Activated B cell treated with CpG ODN at 0.5 μM for 24 hours (primary cell): ENCODE results near the gene TFR2. TPM values are rescaled to one million over a fixed set of nuclear protein-coding genes. Genes with fewer than 3 reads are reported as not detected.

Source experiments
- ATAC-seq: fragments of 200-7000 bp; cut with Tn5 transposase; one replicate; pipeline ENCODE4 v1.10.0; 2021; ENCODE audit warnings: low read depth, mild to moderate bottlenecking, moderate library complexity
- CTCF ChIA-PET: fragments of 350-600 bp; sonication (Branson Sonifier 250); formaldehyde crosslinking; loops from one replicate; lab custom pipeline; 2021; ENCODE audit warnings: antibody characterized with exemption; lab: Charles Lee
- POLR2A ChIA-PET: fragments of 350-600 bp; sonication (Branson Sonifier 250); formaldehyde crosslinking; loops from one replicate; lab custom pipeline; 2021; ENCODE audit warnings: antibody characterized with exemption; lab: Charles Lee
- DNase-seq: peaks from one replicate; pipeline ENCODE4 v3.0.0; 2022
- H3K27ac Mint-ChIP-seq: one replicate; pipeline ENCODE4 v1.8.0; 2020; ENCODE audit warnings: mixed read lengths
- H3K27me3 Mint-ChIP-seq: one replicate; pipeline ENCODE4 v1.8.0; 2021; ENCODE audit warnings: mixed read lengths
- H3K36me3 Mint-ChIP-seq: one replicate; pipeline ENCODE4 v1.8.0; 2021; ENCODE audit warnings: low read depth, mixed read lengths
- H3K4me1 Mint-ChIP-seq: one replicate; pipeline ENCODE4 v1.8.0; 2021; ENCODE audit warnings: mixed read lengths
- H3K4me3 Mint-ChIP-seq: one replicate; pipeline ENCODE4 v1.8.0; 2020; ENCODE audit warnings: mild to moderate bottlenecking, mixed read lengths
- H3K9me3 Mint-ChIP-seq: one replicate; pipeline ENCODE4 v1.8.0; 2020; ENCODE audit warnings: mixed read lengths
- CTCF ChIP-seq: fragments of 200-600 bp; IDR thresholded peaks from one replicate; pipeline ENCODE4 v1.8.0; 2022; ENCODE audit warnings: antibody characterized with exemption, mild to moderate bottlenecking
- intact Hi-C: fragments of 100-400 bp; cut with micrococcal nuclease; formaldehyde crosslinking; loops from one replicate; pipeline ENCODE4 v1.15.1; 2024
- total RNA-seq: library from RNA; stranded (reverse); gene quantifications from 2 replicates; pipeline ENCODE4 v1.2.3, GENCODE V29; 2022

The TFR2 gene
- total RNA-seq, 1 donor from 2014 or later = 7.5 TPM

- no peak overlapping the region for H3K27ac Mint-ChIP-seq
- ATAC-seq (no peak), DNase-seq (no peak)
These were observed 40.3 kb upstream of the TFR2 start for GRCh38 chr7:100681491-100682227.

GRCh38 chr7:100680576-100681271, 39.4 kb upstream of the TFR2 start:
- Mint-ChIP-seq H3K4me3 (no peak overlapping the region), H3K27me3 (no peaks in the 10 kb centered on the region), H3K27ac (no peak overlapping the region), H3K9me3 (no peaks in the 10 kb centered on the region), H3K4me1 (peaks cover 4% of the 10 kb centered on the region), H3K36me3 (peaks cover 71% of the 10 kb centered on the region)
- intact Hi-C loops = no loop called here
- ChIA-PET POLR2A (interaction anchor here (0.8 to 2.6 kb wide), 3 partner anchors 9 to 15 kb away, joined by 3 to 11 read pairs (median 5); no protein-coding TSS in a partner anchor), CTCF (no interaction called here)
- no peak for ATAC-seq
- no peak for TF ChIP-seq CTCF
- DNase-seq = no peak

More at GRCh38 chr7:100681491-100682227, 40.3 kb upstream of the TFR2 start:
- peaks cover 73% of the 10 kb centered on the region for H3K36me3 Mint-ChIP-seq
- no peaks in the 10 kb centered on the region for H3K9me3 Mint-ChIP-seq
- peaks cover 2% of the 10 kb centered on the region for H3K4me1 Mint-ChIP-seq
- no peak for TF ChIP-seq CTCF
- H3K4me3 Mint-ChIP-seq = no peak overlapping the region
- no peaks in the 10 kb centered on the region for H3K27me3 Mint-ChIP-seq
- ChIA-PET CTCF (interaction anchor here (1.9 kb wide), 1 partner anchor 10 kb away, joined by 7 read pairs; no protein-coding TSS in a partner anchor), POLR2A (interaction anchor here (0.6 to 2.6 kb wide), 5 partner anchors 8 to 172 kb away, joined by 3 to 11 read pairs (median 3); no protein-coding TSS in a partner anchor)
- intact Hi-C loops = no loop called here

- DNase-seq (no peak), ATAC-seq (no peak)
- Mint-ChIP-seq H3K4me3 (no peak overlapping the region), H3K4me1 (peaks cover 4% of the 10 kb centered on the region), H3K27ac (no peak overlapping the region), H3K9me3 (no peaks in the 10 kb centered on the region), H3K36me3 (peaks cover 64% of the 10 kb centered on the region), H3K27me3 (no peaks in the 10 kb centered on the region)
- CTCF ChIA-PET = no interaction called here
- POLR2A ChIA-PET = interaction anchor here (0.7 to 2.6 kb wide), 3 partner anchors 12 to 77 kb away, joined by 5 to 11 read pairs (median 7); no protein-coding TSS in a partner anchor
- intact Hi-C loops = loop anchor here (10.0 kb wide), 1 partner anchor 595 kb away; the partner anchor contains the start of genes COPS6 and ZNF3
- TF ChIP-seq CTCF = no peak
These were observed 38.7 kb upstream of the TFR2 start for GRCh38 chr7:100679927-100680575.

- Mint-ChIP-seq H3K27me3 (no peaks in the 10 kb centered on the region), H3K4me3 (no peak overlapping the region), H3K27ac (no peak overlapping the region), H3K36me3 (peaks cover 60% of the 10 kb centered on the region), H3K4me1 (peaks cover 5% of the 10 kb centered on the region), H3K9me3 (no peaks in the 10 kb centered on the region)
- intact Hi-C loops = loop anchor here (10.0 kb wide), 1 partner anchor 595 kb away; the partner anchor contains the start of genes COPS6 and ZNF3
- no peak for TF ChIP-seq CTCF
- ChIA-PET POLR2A (interaction anchor here (0.7 to 2.6 kb wide), 2 partner anchors 13 to 76 kb away, joined by 7 to 11 read pairs; no protein-coding TSS in a partner anchor), CTCF (no interaction called here)
- ATAC-seq = no peak
- no peak for DNase-seq
These were observed 38.0 kb upstream of the TFR2 start for GRCh38 chr7:100679129-100679926.
